ENCODE data around the gene ENTPD6. TPM values are rescaled to one million over a fixed set of nuclear protein-coding genes. Genes with fewer than 3 reads are reported as not detected.

Gene ENTPD6
- total RNA-seq, 6 experiments from 2014 or later, result 28.8 to 48.4 (median 34.6) TPM

GRCh38 chr20:25275813-25276532 is 80.5 kb downstream of the ENTPD6 start:
- TF ChIP-seq POLR2A (IDR thresholded peaks at IDR 0.05) (no peak), CTCF (IDR thresholded peaks at IDR 0.05) (no peak)
- Histone ChIP-seq H3K9me3 (no peaks in the 10 kb centered on the region), H3K4me1 (no peaks in the 10 kb centered on the region), H3K36me3 (peaks cover 0 to 5% (median 0%) of the 10 kb centered on the region in 4 donors), H3K27ac (no peak overlapping the region), H3K4me3 (no peak overlapping the region), H3K27me3 (no peaks in the 10 kb centered on the region)
- DNase-seq (peak; percentile 13 to 37 (median 32)), ATAC-seq (no peak)
- 95% methylated on average over 8 of the region's 20 CpGs for WGBS (ENCODE audit: insufficient coverage, low coverage, low lambda C conversion rate, missing lambda C conversion rate)
- intact Hi-C loops (cut with DNase I), result loop anchor here in 1 of 2 donors (10.0 kb wide), 1 partner anchor 81 kb away; the partner anchor contains the start of gene ENTPD6

Small RNAs within 50 kb of the gene (small RNA-seq; reads per million reads assigned to genes)
- gene AL035252.4, result 0 reads per million in 2 experiments
- gene AL121772.2, result 0 reads per million in 2 experiments
- gene RF00019, result 0 reads per million in 2 experiments

Other genes starting within 250 kb of the ENTPD6 start
- gene CST7, start 246.4 kb upstream of the ENTPD6 start, total RNA-seq, result 1 to 10 TPM; 1.1 to 4.6 (median 1.5) TPM
- gene APMAP, start 203.0 kb upstream of the ENTPD6 start, total RNA-seq, result 100 to 1,000 TPM; 130 to 210 (median 140) TPM
- 1 to 10 TPM; 3.5 to 9.1 (median 6.3) TPM for gene ACSS1, start 137.6 kb upstream of the ENTPD6 start, total RNA-seq
- under 1 TPM in 2 of 6 experiments, not detected in 4; 0.25 to 0.73 TPM for gene VSX1, start 113.6 kb upstream of the ENTPD6 start, total RNA-seq
- 10 to 100 TPM in 3 of 6 experiments, 1 to 10 TPM in 3; 6.6 to 27.4 (median 13.2) TPM for gene PYGB, start 52.4 kb downstream of the ENTPD6 start, total RNA-seq
- 10 to 100 TPM; 16.1 to 23.6 (median 18.7) TPM for gene ABHD12, start 195.1 kb downstream of the ENTPD6 start, total RNA-seq
- 1 to 10 TPM in 2 of 6 experiments, under 1 TPM in 4; 0.37 to 3.5 (median 0.76) TPM for gene GINS1, start 212.0 kb downstream of the ENTPD6 start, total RNA-seq

Measured in right lobe of liver (tissue), 6 donors.